Suppressor macrophage treated with lipopolysaccharide for 4 hours (primary cell): ENCODE results near the gene SORL1-AS1.

Source experiments
- DNase-seq: peaks from one replicate; pipeline ENCODE4 v3.0.0-alpha.2; 2020

SORL1-AS1 gene

GRCh38 chr11:121389651-121390050, 63.1 kb downstream of the SORL1-AS1 start:
- no peak for DNase-seq
